Measurements from ENCODE around the gene DSCAM. TPM values are rescaled to one million over a fixed set of nuclear protein-coding genes. Genes with fewer than 3 reads are reported as not detected.

The DSCAM gene
- total RNA-seq, 1 experiment from 2014 or later, result not detected

- no peak for DNase-seq (ENCODE audit: low read depth, low spot score)
- H3K36me3 ChIP-seq (ENCODE audit: control insufficient read depth in 1 of 2, insufficient read depth in 2 of 2, low read length in 2 of 2), result no peaks in the 10 kb centered on the region
- H2AFZ ChIP-seq (ENCODE audit: low read depth, low read length, poor library complexity, severe bottlenecking), result no peak overlapping the region
- CTCF ChIA-PET, result no interaction called here
- H3K9me3 ChIP-seq (ENCODE audit: control insufficient read depth in 1 of 2, insufficient read depth in 1 of 2, low read depth in 1 of 2, low read length in 2 of 2), result peaks cover 4 to 32% of the 10 kb centered on the region in 2 experiments; a peak in 2 of 4 replicates
- H3K79me2 ChIP-seq (ENCODE audit: insufficient read depth, low read length), result no peaks in the 10 kb centered on the region
- no peaks in the 10 kb centered on the region for H3K27me3 ChIP-seq (ENCODE audit: insufficient read depth, low read length)
- no peak overlapping the region for H3K4me2 ChIP-seq (ENCODE audit: low read length)
- POLR2A ChIA-PET, result no interaction called here
- ATAC-seq, result no peak
- no peaks in the 10 kb centered on the region for H3K4me1 ChIP-seq (ENCODE audit: control insufficient read depth in 1 of 2, insufficient read depth in 2 of 2, low read length in 2 of 2)
- H4K20me1 ChIP-seq (ENCODE audit: insufficient read depth), result no peaks in the 10 kb centered on the region
- intact Hi-C loops (cut with micrococcal nuclease), result no loop called here
- H3K4me3 ChIP-seq (replicated peaks in 1 of 2; ENCODE audit: low read depth in 1 of 2, low read length in 2 of 2), result no peak overlapping the region
- no TSS peak for BruUV-seq (replicated peaks)
- RAD21 ChIA-PET (ENCODE audit: low non-redundant PET in 1 of 2, low total read pairs in 2 of 2, uncharacterized antibody in 2 of 2, unreplicated experiment in 2 of 2), result no interaction called here
- H3K9me2 ChIP-seq (ENCODE audit: insufficient read depth), result no peaks in the 10 kb centered on the region
- TF ChIP-seq POLR2A (IDR thresholded peaks at IDR 0.05; ENCODE audit: borderline replicate concordance, extremely low read depth, insufficient read depth, insufficient read length) (no peak), EZH2 (IDR thresholded peaks at IDR 0.05) (no peak), ZBTB33 (IDR thresholded peaks at IDR 0.05; ENCODE audit: extremely low read depth, insufficient replicate concordance, low read length) (no peak), CTCF (IDR thresholded peaks at IDR 0.05 in 2 of 3, conservative IDR thresholded peaks at IDR 0.05 in 1 of 3; ENCODE audit: borderline replicate concordance in 1 of 3, insufficient read depth in 1 of 3, low read depth in 2 of 3, low read length in 2 of 3) (no peak), TCF7L2 (IDR thresholded peaks at IDR 0.05; ENCODE audit: borderline replicate concordance, extremely low read depth, insufficient read depth, insufficient read length) (no peak), ZFX (IDR thresholded peaks at IDR 0.05) (no peak), FOSL1 (IDR thresholded peaks at IDR 0.05; ENCODE audit: low read depth) (no peak), CBX3 (IDR thresholded peaks at IDR 0.05; ENCODE audit: low read depth) (no peak), SIN3A (IDR thresholded peaks at IDR 0.05; ENCODE audit: low read depth) (no peak), ATF3 (IDR thresholded peaks at IDR 0.05) (no peak), JUND (IDR thresholded peaks at IDR 0.05) (no peak), CEBPB (IDR thresholded peaks at IDR 0.05; ENCODE audit: low read depth) (no peak), POLR2AphosphoS5 (IDR thresholded peaks at IDR 0.05; ENCODE audit: low read depth, low read length) (no peak), EGR1 (IDR thresholded peaks at IDR 0.05; ENCODE audit: low read depth) (no peak), ZNF274 (IDR thresholded peaks at IDR 0.05; ENCODE audit: low read depth, low read length) (no peak), SRF (IDR thresholded peaks at IDR 0.05; ENCODE audit: low read depth) (no peak)
- H3K9ac ChIP-seq (ENCODE audit: low read length), result no peak overlapping the region
- H3K27ac ChIP-seq (ENCODE audit: low read depth, low read length), result no peak overlapping the region
These were observed 511.3 kb downstream of the DSCAM start for GRCh38 chr21:40335704-40336103.

Data from HCT116 (cell line).